ENCODE measurements around the gene VAC14. TPM values are rescaled to one million over a fixed set of nuclear protein-coding genes. Genes with fewer than 3 reads are reported as not detected.

Gene VAC14
- total RNA-seq, 1 experiment from 2014 or later, result 49.9 TPM

DNA sequence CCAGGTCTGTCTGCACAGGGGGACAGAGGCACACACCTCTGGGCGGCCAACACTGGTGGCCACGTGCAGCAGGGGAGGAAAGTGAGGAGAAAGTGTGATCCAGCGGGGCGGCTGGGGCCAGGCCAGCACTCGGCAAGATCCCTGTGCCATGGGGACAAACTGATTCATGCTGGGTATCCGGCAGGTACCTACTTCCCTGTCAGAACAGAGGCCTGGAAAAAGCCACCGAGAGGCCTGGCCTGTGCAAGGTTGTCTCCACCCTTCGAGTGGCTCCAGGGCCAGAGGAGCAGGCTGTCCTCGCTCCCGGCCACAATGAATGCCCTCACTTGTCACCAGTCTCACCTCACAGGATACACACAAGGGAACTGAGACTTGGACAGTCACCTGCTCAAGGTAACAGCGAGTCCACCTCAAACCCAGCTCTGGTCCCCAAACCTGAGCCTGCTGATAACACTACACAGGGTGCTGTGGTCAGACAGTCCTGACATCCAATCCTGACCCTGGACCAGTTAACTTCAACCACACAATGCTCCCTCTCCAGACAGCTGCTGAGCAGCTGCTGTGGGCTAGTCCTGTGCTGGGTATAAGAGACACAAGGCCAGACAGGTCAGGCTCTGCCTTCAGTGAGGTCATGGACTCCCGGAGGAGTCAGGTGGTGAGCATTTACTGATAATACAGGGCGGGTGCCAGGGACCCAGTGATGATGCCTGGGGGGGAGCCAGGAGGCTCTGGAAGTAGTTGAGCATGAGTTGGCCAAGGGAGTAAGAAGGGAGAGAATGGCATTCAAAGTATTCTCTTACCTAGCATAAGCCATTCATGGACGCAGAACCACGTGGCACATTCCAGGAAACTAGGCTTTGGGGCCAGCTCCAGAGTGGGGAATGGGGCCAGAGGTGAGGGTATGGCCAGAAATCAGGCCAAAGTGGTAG lies 53.0 kb downstream of the VAC14 start:
- Histone ChIP-seq H3K23ac (ENCODE audit: insufficient read length, low read depth, low read length) (no peak overlapping the region), H3K4ac (ENCODE audit: low read depth, low read length) (no peak overlapping the region), H3K23me2 (ENCODE audit: insufficient read length, low read depth, low read length, poor library complexity, severe bottlenecking) (no peaks in the 10 kb centered on the region), H3K14ac (ENCODE audit: insufficient read depth, low read length) (no peak overlapping the region; the same call in 1 of the 2 replicates), H3K18ac (ENCODE audit: insufficient read length, low read depth, low read length) (no peak overlapping the region), H3K56ac (ENCODE audit: insufficient read length, low read depth, low read length) (no peak overlapping the region), H2BK120ac (ENCODE audit: low read depth, low read length, poor library complexity, severe bottlenecking) (no peak overlapping the region), H4K8ac (replicated peaks; ENCODE audit: insufficient read length, low read depth, low read length) (no peak overlapping the region), H3K9ac (ENCODE audit: extremely low read depth, insufficient read length, low read length) (no peak overlapping the region), H2BK5ac (ENCODE audit: insufficient read length, low read length) (no peak overlapping the region), H3T11ph (ENCODE audit: low read length) (no peak overlapping the region), H3K9me3 (ENCODE audit: control insufficient read depth, low read depth, low read length) (no peaks in the 10 kb centered on the region), H3K79me2 (ENCODE audit: insufficient read depth, low read length) (no peaks in the 10 kb centered on the region), H4K20me1 (ENCODE audit: control insufficient read depth, insufficient read depth, insufficient read length) (no peaks in the 10 kb centered on the region), H3K79me1 (ENCODE audit: insufficient read depth, low read depth, low read length, poor library complexity, severe bottlenecking) (no peaks in the 10 kb centered on the region), H4K5ac (ENCODE audit: insufficient read length, low read depth, low read length) (no peak overlapping the region), H3K27ac (ENCODE audit: insufficient read length, low read depth, low read length) (no peak overlapping the region), H3K27me3 (ENCODE audit: insufficient read depth, low read length) (no peaks in the 10 kb centered on the region), H2AFZ (ENCODE audit: low read length) (no peak overlapping the region), H2AK5ac (ENCODE audit: insufficient read length, low read length) (no peak overlapping the region), H3K4me2 (ENCODE audit: insufficient read depth, insufficient read length, low read length) (no peak overlapping the region), H2BK15ac (ENCODE audit: low read depth, low read length) (no peak overlapping the region), H2BK20ac (ENCODE audit: low read depth, low read length, poor library complexity, severe bottlenecking) (no peak overlapping the region), H2BK12ac (ENCODE audit: insufficient read length, low read depth, low read length) (no peak overlapping the region), H3K4me1 (ENCODE audit: insufficient read depth, low read length) (peaks cover 7% of the 10 kb centered on the region; the same call in 1 of the 2 replicates), H4K91ac (ENCODE audit: insufficient read length, low read depth, low read length) (no peak overlapping the region)
- Mint-ChIP-seq H3K9me3 (peaks cover 4 to 5% of the 10 kb centered on the region in 2 experiments; a peak in 3 of 5 replicates), H3K4me1 (peaks cover 16 to 20% of the 10 kb centered on the region in 2 experiments), H3K36me3 (ENCODE audit: insufficient read depth in 1 of 3, low read depth in 3 of 3) (peaks cover 15 to 21% (median 16%) of the 10 kb centered on the region in 3 experiments), H3K27me3 (ENCODE audit: low read depth) (peaks cover 1% of the 10 kb centered on the region; the same call in 1 of the 2 replicates), H3K27ac (peak overlapping the region; percentile 25 to 77 (median 27); a peak in 2 of 7 replicates), H3K4me3 (no peak overlapping the region)
- TF ChIP-seq CTCF (conservative IDR thresholded peaks at IDR 0.05), result no peak
- no peak for DNase-seq
- no CpG with 5 or more reads among the region's 15 CpGs for WGBS (ENCODE audit: extremely low coverage, insufficient read length, low lambda C conversion rate)
